Osteoblast (primary cell): ENCODE results near the gene CLN5. TPM values are rescaled to one million over a fixed set of nuclear protein-coding genes. Genes with fewer than 3 reads are reported as not detected.

Experiments used
- DNase-seq: peaks from one replicate; pipeline ENCODE4 v3.0.0; 2011; ENCODE audit warnings: low spot score, mixed read lengths; ENCODE audit not compliant: insufficient read length; ENCODE audit errors: missing footprints
- H2AFZ ChIP-seq: 2 replicates; pipeline ENCODE4 v1.6.0; 2011; ENCODE audit warnings: mild to moderate bottlenecking, low read length
- H3K27ac ChIP-seq: 2 replicates; pipeline ENCODE4 v1.5.1; 2011; ENCODE audit warnings: mild to moderate bottlenecking, low read depth, low read length, moderate library complexity
- H3K27me3 ChIP-seq: 2 replicates; pipeline ENCODE4 v1.6.0; 2012; ENCODE audit warnings: mild to moderate bottlenecking, control low read depth, inconsistent platforms, low read length, moderate library complexity; ENCODE audit not compliant: insufficient read depth
- H3K36me3 ChIP-seq: 2 replicates; pipeline ENCODE4 v1.5.1; 2011; ENCODE audit warnings: mild to moderate bottlenecking, low read length, control low read depth, moderate library complexity; ENCODE audit not compliant: insufficient read depth
- H3K4me1 ChIP-seq: 2 replicates; pipeline ENCODE4 v1.5.1; 2011; ENCODE audit warnings: mild to moderate bottlenecking, low read length, control low read depth, moderate library complexity; ENCODE audit not compliant: insufficient read depth
- H3K4me2 ChIP-seq: 2 replicates; pipeline ENCODE4 v1.6.0; 2011; ENCODE audit warnings: mild to moderate bottlenecking, low read length; ENCODE audit not compliant: insufficient read depth
- H3K4me3 ChIP-seq: fragments of 200-600 bp; sonication (generic); 3 replicates; pipeline ENCODE4 v1.5.1; 2012; ENCODE audit warnings: mild to moderate bottlenecking, low read length, inconsistent platforms; ENCODE audit not compliant: insufficient read depth
- H3K79me2 ChIP-seq: 2 replicates; pipeline ENCODE4 v1.6.0; 2012; ENCODE audit warnings: mild to moderate bottlenecking, low read length, control low read depth, inconsistent platforms; ENCODE audit not compliant: insufficient read depth
- H3K9me3 ChIP-seq: 2 replicates; pipeline ENCODE4 v1.5.1; 2011; ENCODE audit warnings: low read depth, low read length, control low read depth
- H4K20me1 ChIP-seq: 2 replicates; pipeline ENCODE4 v1.6.0; 2012; ENCODE audit warnings: mild to moderate bottlenecking, low read length, control low read depth; ENCODE audit not compliant: insufficient read depth
- total RNA-seq: library from RNA; depleted of rRNA; stranded (reverse); fragments of >200 nt; gene quantifications from 2 replicates; pipeline ENCODE4 v1.2.3, GENCODE V29; 2012
- TF ChIP-seq, protein P1 (sequence below): IDR thresholded peaks from 2 replicates; pipeline ENCODE4 v1.5.1; 2011; ENCODE audit warnings: mild to moderate bottlenecking, low read depth, low read length, moderate library complexity; ENCODE audit errors: extremely low read depth

Gene CLN5
- total RNA-seq, 1 donor, result 42.0 TPM

DNA sequence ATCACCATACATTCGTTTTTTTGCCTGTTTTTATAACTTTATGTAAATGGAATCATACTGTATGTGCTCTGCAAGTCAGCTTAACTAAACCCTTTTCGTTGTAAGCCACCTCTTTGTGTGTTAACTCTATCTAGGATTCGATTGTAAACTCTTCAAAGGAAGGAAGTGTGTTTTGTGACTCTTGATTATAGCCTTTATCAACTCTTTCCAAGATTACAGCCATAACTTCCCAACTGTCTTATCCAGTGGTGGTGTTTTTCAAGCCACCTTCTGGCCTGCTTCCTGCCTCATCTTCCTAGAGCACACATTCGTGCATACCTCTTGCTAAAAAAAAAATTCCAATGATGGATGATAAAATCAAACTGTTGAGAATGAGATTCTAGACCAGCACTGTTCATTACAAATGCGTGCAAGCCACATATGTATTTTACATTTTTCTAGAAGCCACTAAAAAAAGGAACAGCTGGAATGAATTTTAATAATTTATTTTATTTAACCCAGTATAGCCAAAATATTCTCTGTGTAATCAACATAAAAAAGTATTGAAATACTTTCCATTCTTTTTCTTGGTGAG, 47.1 kb downstream of the CLN5 start:
- TF ChIP-seq, protein P1, sequence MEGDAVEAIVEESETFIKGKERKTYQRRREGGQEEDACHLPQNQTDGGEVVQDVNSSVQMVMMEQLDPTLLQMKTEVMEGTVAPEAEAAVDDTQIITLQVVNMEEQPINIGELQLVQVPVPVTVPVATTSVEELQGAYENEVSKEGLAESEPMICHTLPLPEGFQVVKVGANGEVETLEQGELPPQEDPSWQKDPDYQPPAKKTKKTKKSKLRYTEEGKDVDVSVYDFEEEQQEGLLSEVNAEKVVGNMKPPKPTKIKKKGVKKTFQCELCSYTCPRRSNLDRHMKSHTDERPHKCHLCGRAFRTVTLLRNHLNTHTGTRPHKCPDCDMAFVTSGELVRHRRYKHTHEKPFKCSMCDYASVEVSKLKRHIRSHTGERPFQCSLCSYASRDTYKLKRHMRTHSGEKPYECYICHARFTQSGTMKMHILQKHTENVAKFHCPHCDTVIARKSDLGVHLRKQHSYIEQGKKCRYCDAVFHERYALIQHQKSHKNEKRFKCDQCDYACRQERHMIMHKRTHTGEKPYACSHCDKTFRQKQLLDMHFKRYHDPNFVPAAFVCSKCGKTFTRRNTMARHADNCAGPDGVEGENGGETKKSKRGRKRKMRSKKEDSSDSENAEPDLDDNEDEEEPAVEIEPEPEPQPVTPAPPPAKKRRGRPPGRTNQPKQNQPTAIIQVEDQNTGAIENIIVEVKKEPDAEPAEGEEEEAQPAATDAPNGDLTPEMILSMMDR, result no peak

DNA sequence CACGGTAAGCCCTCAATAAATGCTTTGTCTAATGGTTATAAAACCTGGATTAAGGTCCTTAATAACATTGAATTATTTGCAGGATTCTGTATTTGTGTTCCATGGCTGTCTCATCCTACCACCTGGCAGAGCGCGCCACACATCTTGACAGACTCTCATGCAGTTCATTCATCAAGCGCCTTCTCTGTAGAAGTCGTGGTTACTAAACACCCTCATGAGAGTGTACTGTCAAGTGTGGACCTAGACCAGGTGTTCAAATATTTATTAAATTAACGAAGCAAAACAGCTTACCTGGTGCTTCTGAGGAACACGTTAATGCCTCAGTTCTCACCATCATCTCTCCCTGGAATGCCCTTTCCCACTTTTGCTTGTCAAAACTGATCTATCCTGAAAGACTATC, 48.2 kb downstream of the CLN5 start:
- Histone ChIP-seq H3K4me2 (no peak overlapping the region), H3K9me3 (no peaks in the 10 kb centered on the region), H3K4me1 (peaks cover 1% of the 10 kb centered on the region), H3K27ac (no peak overlapping the region), H2AFZ (no peak overlapping the region), H4K20me1 (no peaks in the 10 kb centered on the region), H3K27me3 (no peaks in the 10 kb centered on the region), H3K36me3 (peaks cover 7% of the 10 kb centered on the region), H3K79me2 (no peaks in the 10 kb centered on the region), H3K4me3 (no peak overlapping the region)
- no peak for DNase-seq
- TF ChIP-seq, protein P1, result no peak

More for the DNA sequence above, 47.1 kb downstream of the CLN5 start:
- no peak for DNase-seq
- Histone ChIP-seq H3K79me2 (no peaks in the 10 kb centered on the region), H2AFZ (no peak overlapping the region), H3K9me3 (no peaks in the 10 kb centered on the region), H4K20me1 (peaks cover 2% of the 10 kb centered on the region), H3K4me3 (no peak overlapping the region), H3K27ac (no peak overlapping the region), H3K27me3 (no peaks in the 10 kb centered on the region), H3K36me3 (no peaks in the 10 kb centered on the region), H3K4me2 (no peak overlapping the region), H3K4me1 (peaks cover 12% of the 10 kb centered on the region)

DNA sequence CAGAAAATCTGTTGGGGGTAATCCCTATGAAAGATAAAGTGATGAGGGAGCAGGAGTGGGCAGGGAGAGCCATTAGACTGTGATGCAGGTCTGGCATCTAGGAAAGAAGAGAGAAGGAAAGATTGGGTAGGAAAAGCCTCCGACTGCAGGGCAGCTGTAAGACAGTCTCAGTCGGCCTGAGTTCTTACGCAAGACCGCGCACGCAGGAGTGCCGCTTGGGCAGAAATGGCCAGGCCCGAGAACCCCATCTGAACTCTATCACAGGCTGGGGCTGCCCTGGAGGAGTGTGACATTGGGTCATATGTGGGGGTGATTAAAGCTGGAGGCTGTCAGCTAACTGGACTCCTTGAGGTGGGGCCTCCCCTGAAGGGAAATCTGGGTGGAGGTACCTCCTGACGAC, 49.0 kb downstream of the CLN5 start:
- Histone ChIP-seq H2AFZ (no peak overlapping the region), H3K27me3 (no peaks in the 10 kb centered on the region), H4K20me1 (no peaks in the 10 kb centered on the region), H3K4me2 (no peak overlapping the region), H3K4me3 (no peak overlapping the region), H3K9me3 (no peaks in the 10 kb centered on the region), H3K4me1 (no peaks in the 10 kb centered on the region), H3K79me2 (no peaks in the 10 kb centered on the region), H3K36me3 (peaks cover 12% of the 10 kb centered on the region), H3K27ac (no peak overlapping the region)
- TF ChIP-seq, protein P1, result no peak
- DNase-seq, result no peak

GRCh38 chr13:77042566-77043177, 50.8 kb downstream of the CLN5 start:
- peak; percentile 14 for DNase-seq
- Histone ChIP-seq H3K4me1 (no peaks in the 10 kb centered on the region), H3K36me3 (peaks cover 19% of the 10 kb centered on the region), H3K27me3 (no peaks in the 10 kb centered on the region), H4K20me1 (no peaks in the 10 kb centered on the region), H3K27ac (no peak overlapping the region), H3K9me3 (no peaks in the 10 kb centered on the region), H3K79me2 (no peaks in the 10 kb centered on the region), H2AFZ (no peak overlapping the region), H3K4me3 (no peak overlapping the region), H3K4me2 (no peak overlapping the region)
- TF ChIP-seq, protein P1, result no peak
